ENCODE measurements around the gene SLC47A1. TPM values are rescaled to one million over a fixed set of nuclear protein-coding genes. Genes with fewer than 3 reads are reported as not detected.

SLC47A1 gene
- total and polyA plus RNA-seq, 9 of the 15 experiments (the other 6 are each of a cell fraction or from before 2014, with no cell fraction given) = not detected

- ChIA-PET CTCF (ENCODE audit: low intra/inter-chr PET ratio) (no interaction called here), POLR2A (interaction anchor here (0.6 to 1.0 kb wide), 2 partner anchors 10 to 105 kb away, joined by 3 read pairs; no protein-coding TSS in a partner anchor)
- peaks cover 0 to 62% of the 10 kb centered on the region in 2 experiments; a peak in 4 of 5 replicates for H3K27me3 ChIP-seq (ENCODE audit: control insufficient read depth in 2 of 2, insufficient read depth in 2 of 2, low read length in 2 of 2)
- H3K4me3 ChIP-seq = no peak overlapping the region
- H3K27ac ChIP-seq (ENCODE audit: extremely low read depth, low read depth, low read length) = no peak overlapping the region
- intact Hi-C loops (cut with micrococcal nuclease) (no loop called here), in situ Hi-C loops (cut with MboI) (no loop called here)
- 4% methylated on average over 6 of the region's 6 CpGs for WGBS (ENCODE audit: insufficient coverage, low coverage, missing lambda C conversion rate)
- H3K79me2 ChIP-seq (ENCODE audit: control insufficient read depth, insufficient read depth, low read length) = no peaks in the 10 kb centered on the region
- DNase-seq (ENCODE audit: extremely low read depth in 1 of 4, low spot score in 3 of 4) = no peak
- no peak overlapping the region for H3K9ac ChIP-seq (ENCODE audit: insufficient read depth in 1 of 2, low read depth in 2 of 2, low read length in 2 of 2)
- no peaks in the 10 kb centered on the region for H3K9me3 ChIP-seq (replicated peaks; ENCODE audit: control insufficient read depth, insufficient read depth, low read depth, low read length)
- FAIRE-seq = no peak
- H3K9me1 ChIP-seq (ENCODE audit: control insufficient read depth, insufficient read depth, low read length) = no peaks in the 10 kb centered on the region
- H3K4me1 ChIP-seq (replicated peaks in 1 of 2; ENCODE audit: control insufficient read depth in 2 of 2, insufficient read depth in 2 of 2, low read length in 2 of 2) = no peaks in the 10 kb centered on the region; a peak in 1 of 5 replicates
- H2AFZ ChIP-seq (ENCODE audit: low read depth, low read length) = no peak overlapping the region
- no peak overlapping the region for H3K4me2 ChIP-seq (ENCODE audit: insufficient read depth, low read length)
- H3K36me3 ChIP-seq (ENCODE audit: control insufficient read depth, insufficient read depth, low read length) = no peaks in the 10 kb centered on the region
- BruUV-seq (replicated peaks) = no TSS peak
- 0 out of 2 replicates have a peak, but pooled peaks cover 4% of the 10 kb centered on the region for H4K20me1 ChIP-seq (replicated peaks; ENCODE audit: control insufficient read depth, insufficient read depth, low read length)
- TF ChIP-seq PHB (CRISPR knock-in tag; IDR thresholded peaks at IDR 0.05) (no peak), FOXJ2 (tag; IDR thresholded peaks at IDR 0.05) (no peak), PREB (CRISPR knock-in tag; IDR thresholded peaks at IDR 0.05) (no peak), ZNF324 (CRISPR knock-in tag; IDR thresholded peaks at IDR 0.05) (no peak), JUNB (CRISPR knock-in tag; conservative IDR thresholded peaks at IDR 0.05) (no peak), ZNF354B (CRISPR knock-in tag; IDR thresholded peaks at IDR 0.05) (no peak), ZNF395 (CRISPR knock-in tag; IDR thresholded peaks at IDR 0.05) (no peak), GATAD2B (IDR thresholded peaks at IDR 0.05; ENCODE audit: borderline replicate concordance) (no peak), SOX6 (IDR thresholded peaks at IDR 0.05) (no peak)
- ATAC-seq = no peak
Observed at GRCh38 chr17:19537111-19537510, 3.5 kb downstream of the SLC47A1 start.

Data from K562 (cell line).